ENCODE data around the gene ILK. TPM values are rescaled to one million over a fixed set of nuclear protein-coding genes. Genes with fewer than 3 reads are reported as not detected.

Gene ILK
- total RNA-seq, 1 experiment from 2014 or later, result 117 TPM

GRCh38 chr11:6608011-6608410 is 4.4 kb downstream of the ILK start:
- no peak for DNase-seq
- ChIA-PET POLR2A (no interaction called here), CTCF (interaction anchor here (1.5 kb wide), 1 partner anchor 75 kb away, joined by 5 read pairs; the partner anchor contains the start of gene MRPL17)
- Mint-ChIP-seq H3K36me3 (ENCODE audit: insufficient read depth, unreplicated experiment) (no peaks in the 10 kb centered on the region), H3K27me3 (ENCODE audit: insufficient read depth, unreplicated experiment) (no peaks in the 10 kb centered on the region), H3K4me1 (ENCODE audit: low read depth, unreplicated experiment) (peaks cover 17% of the 10 kb centered on the region), H3K9me3 (ENCODE audit: unreplicated experiment) (no peaks in the 10 kb centered on the region), H3K27ac (ENCODE audit: unreplicated experiment) (peak overlapping the region; percentile 16), H3K4me3 (ENCODE audit: unreplicated experiment) (no peak overlapping the region)
- no TSS peak for BruUV-seq (replicated peaks)
- H3K4me3 ChIP-seq (ENCODE audit: low read depth, low read length), result no peak overlapping the region
- peaks cover 39% of the 10 kb centered on the region for H3K4me1 ChIP-seq
- intact Hi-C loops (cut with micrococcal nuclease; ENCODE audit: unreplicated experiment), result no loop called here
- TF ChIP-seq CTCF (IDR thresholded peaks at IDR 0.05; ENCODE audit: insufficient read depth in 1 of 2, low read depth in 1 of 2, low read length in 1 of 2, severe bottlenecking in 1 of 2, unreplicated experiment in 1 of 2), result no peak
- H3K36me3 ChIP-seq (ENCODE audit: control insufficient read depth, insufficient read depth, low read length), result peaks cover 5% of the 10 kb centered on the region; the same call in 1 of the 2 replicates
- H3K27me3 ChIP-seq (replicated peaks; ENCODE audit: control insufficient read depth, insufficient read depth, low read length), result no peaks in the 10 kb centered on the region
- H3K9me3 ChIP-seq, result no peaks in the 10 kb centered on the region

- POLR2A ChIA-PET, result no interaction called here
Measured at GRCh38 chr11:6608726-6609501, 5.3 kb downstream of the ILK start.

More at GRCh38 chr11:6608726-6609501, 5.3 kb downstream of the ILK start:
- peaks cover 42% of the 10 kb centered on the region for H3K4me1 ChIP-seq
- CTCF ChIA-PET, result interaction anchor here (1.6 kb wide), 1 partner anchor 10 kb away, joined by 3 read pairs; the partner anchor contains the start of gene TPP1
- no peaks in the 10 kb centered on the region for H3K9me3 Mint-ChIP-seq (ENCODE audit: unreplicated experiment)
- no peak overlapping the region for H3K4me3 Mint-ChIP-seq (ENCODE audit: unreplicated experiment)
- H3K27me3 Mint-ChIP-seq (ENCODE audit: insufficient read depth, unreplicated experiment), result no peaks in the 10 kb centered on the region
- peaks cover 17% of the 10 kb centered on the region for H3K4me1 Mint-ChIP-seq (ENCODE audit: low read depth, unreplicated experiment)
- intact Hi-C loops (cut with micrococcal nuclease; ENCODE audit: unreplicated experiment), result no loop called here
- no TSS peak for BruUV-seq (replicated peaks)
- no peak for DNase-seq
- peak overlapping the region; percentile 11 for H3K27ac Mint-ChIP-seq (ENCODE audit: unreplicated experiment)
- no peaks in the 10 kb centered on the region for H3K9me3 ChIP-seq
- H3K4me3 ChIP-seq (ENCODE audit: low read depth, low read length), result no peak overlapping the region
- no peak for TF ChIP-seq CTCF (IDR thresholded peaks at IDR 0.05; ENCODE audit: insufficient read depth in 1 of 2, low read depth in 1 of 2, low read length in 1 of 2, severe bottlenecking in 1 of 2, unreplicated experiment in 1 of 2)
- H3K36me3 Mint-ChIP-seq (ENCODE audit: insufficient read depth, unreplicated experiment), result no peaks in the 10 kb centered on the region
- peaks cover 5% of the 10 kb centered on the region; the same call in 1 of the 2 replicates for H3K36me3 ChIP-seq (ENCODE audit: control insufficient read depth, insufficient read depth, low read length)
- H3K27me3 ChIP-seq (replicated peaks; ENCODE audit: control insufficient read depth, insufficient read depth, low read length), result no peaks in the 10 kb centered on the region

All from Caco-2 (cell line).